Endodermal cell (in vitro differentiated cells): ENCODE data around the gene S1PR3. TPM values are rescaled to one million over a fixed set of nuclear protein-coding genes. Genes with fewer than 3 reads are reported as not detected.

ENCODE experiments used
- DNase-seq: peaks from one replicate; pipeline ENCODE4 v3.0.0-alpha.2; 2017
- H3K27ac ChIP-seq: 2 replicates; pipeline ENCODE4 v1.5.1; 2013; ENCODE audit warnings: mild to moderate bottlenecking, low read depth, low read length, moderate library complexity
- H3K27me3 ChIP-seq: 2 replicates; pipeline ENCODE4 v1.6.1; 2013; ENCODE audit warnings: mild to moderate bottlenecking, low read length, moderate library complexity; ENCODE audit not compliant: insufficient read depth, control insufficient read depth, poor library complexity, severe bottlenecking
- H3K36me3 ChIP-seq: 2 replicates; pipeline ENCODE4 v1.7.0; 2013; ENCODE audit warnings: mild to moderate bottlenecking, low read length, moderate library complexity; ENCODE audit not compliant: control insufficient read depth, insufficient read depth
- H3K4me1 ChIP-seq: one replicate; pipeline ENCODE4 v1.7.0; 2013; ENCODE audit warnings: low read length; ENCODE audit not compliant: control insufficient read depth, insufficient read depth
- H3K4me3 ChIP-seq: 2 replicates; pipeline ENCODE4 v1.5.1; 2013; ENCODE audit warnings: mild to moderate bottlenecking, low read length, moderate library complexity
- H3K9ac ChIP-seq: 2 replicates; pipeline ENCODE4 v1.6.1; 2013; ENCODE audit warnings: mild to moderate bottlenecking, low read length, moderate library complexity; ENCODE audit not compliant: poor library complexity, severe bottlenecking; ENCODE audit errors: extremely low read depth
- H3K9me3 ChIP-seq: 2 replicates; pipeline ENCODE4 v1.6.1; 2013; ENCODE audit warnings: mild to moderate bottlenecking, low read length, moderate library complexity; ENCODE audit not compliant: control insufficient read depth
- H3K27ac Mint-ChIP-seq: 2 replicates; pipeline ENCODE4 v1.8.0; 2020; ENCODE audit warnings: mixed read lengths
- H3K27me3 Mint-ChIP-seq: 2 replicates; pipeline ENCODE4 v1.8.0; 2021; ENCODE audit warnings: mild to moderate bottlenecking, mixed read lengths; ENCODE audit not compliant: insufficient read depth
- H3K36me3 Mint-ChIP-seq: 2 replicates; pipeline ENCODE4 v1.8.0; 2020; ENCODE audit warnings: low read depth, mixed read lengths
- H3K4me1 Mint-ChIP-seq: 2 replicates; pipeline ENCODE4 v1.8.0; 2020; ENCODE audit warnings: mixed read lengths
- H3K4me3 Mint-ChIP-seq: 2 replicates; pipeline ENCODE4 v1.8.0; 2020; ENCODE audit warnings: mild to moderate bottlenecking, moderate library complexity, mixed read lengths
- H3K9me3 Mint-ChIP-seq: 2 replicates; pipeline ENCODE4 v1.8.0; 2020; ENCODE audit warnings: mild to moderate bottlenecking, mixed read lengths
- CTCF ChIP-seq: fragments of 200-600 bp; sonication (generic); conservative IDR thresholded peaks from 2 replicates; pipeline ENCODE4 v1.5.0; 2021; ENCODE audit warnings: antibody characterized with exemption, mild to moderate bottlenecking
- WGBS, 2 experiments: methylation state at CpG; one replicate each; pipeline versions ENCODE4 v1.1.5 to v1.1.7; 2013; ENCODE audit warnings: missing lambda C conversion rate in 2 of 2, mixed read lengths in 1 of 2; ENCODE audit not compliant: insufficient coverage in 1 of 2, insufficient read length in 1 of 2; 5-methylcytosine and 5-hydroxymethylcytosine counted together
- total RNA-seq, 2 donors: library from RNA; stranded (reverse); fragmentation: NEBNext Ultra II Directional in 1 of 2; extraction: Animal tissue kit (Norgen Biotek cat#: 25700) in 1 of 2; gene quantifications; 2 replicates in 1 of 2; 3 replicates in 1 of 2; pipeline ENCODE4 v1.2.1, GENCODE V29; 2021

S1PR3 gene
- total RNA-seq, 2 donors from 2014 or later = 53.6 to 95.2 TPM

DNA sequence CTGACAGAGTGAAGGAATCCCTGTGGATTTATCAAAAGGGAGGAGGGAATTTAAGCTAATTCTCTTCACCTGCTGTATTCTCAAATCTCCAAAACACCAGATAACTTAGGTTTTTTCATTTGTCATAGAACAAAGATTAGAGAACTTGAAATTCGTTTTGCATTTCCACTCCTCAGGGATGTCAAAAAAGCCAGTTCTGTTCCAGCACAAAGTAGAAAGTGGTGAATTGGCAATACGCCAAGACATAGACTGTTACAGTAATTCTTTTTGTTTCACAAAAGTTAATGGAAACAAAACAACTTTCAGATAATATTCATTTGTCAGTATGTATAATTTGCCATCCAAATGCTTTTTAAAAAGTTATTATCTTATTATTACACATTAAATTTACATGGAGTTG is 15.0 kb downstream of the S1PR3 start:
- Mint-ChIP-seq H3K9me3 (no peaks in the 10 kb centered on the region), H3K36me3 (peaks cover 34% of the 10 kb centered on the region), H3K27me3 (no peaks in the 10 kb centered on the region), H3K4me3 (no peak overlapping the region), H3K4me1 (peaks cover 4% of the 10 kb centered on the region), H3K27ac (no peak overlapping the region)
- no peaks in the 10 kb centered on the region for H3K9me3 ChIP-seq
- no peak overlapping the region for H3K9ac ChIP-seq
- peaks cover 2% of the 10 kb centered on the region for H3K4me1 ChIP-seq
- peaks cover 39% of the 10 kb centered on the region for H3K36me3 ChIP-seq
- no peaks in the 10 kb centered on the region for H3K27me3 ChIP-seq
- WGBS, 2 experiments = 90% methylated on average over 2 of the region's 2 CpGs; no CpG with 5 or more reads in 1 of the 2 experiments
- no peak overlapping the region for H3K4me3 ChIP-seq
- H3K27ac ChIP-seq = no peak overlapping the region
- no peak for TF ChIP-seq CTCF
- DNase-seq = no peak

GRCh38 chr9:89006996-89007967 is 16.0 kb downstream of the S1PR3 start:
- no peak overlapping the region for H3K27ac Mint-ChIP-seq
- no peak overlapping the region for H3K27ac ChIP-seq
- peaks cover 29% of the 10 kb centered on the region for H3K36me3 ChIP-seq
- H3K4me3 ChIP-seq = no peak overlapping the region
- H3K4me1 ChIP-seq = no peaks in the 10 kb centered on the region
- DNase-seq = no peak
- no peaks in the 10 kb centered on the region for H3K9me3 Mint-ChIP-seq
- H3K4me3 Mint-ChIP-seq = no peak overlapping the region
- H3K9me3 ChIP-seq = no peaks in the 10 kb centered on the region
- WGBS, 2 experiments = 86 to 97% methylated on average over 4 to 9 of the region's 9 CpGs
- peaks cover 8% of the 10 kb centered on the region for H3K4me1 Mint-ChIP-seq
- TF ChIP-seq CTCF = no peak
- H3K36me3 Mint-ChIP-seq = peaks cover 24% of the 10 kb centered on the region
- H3K9ac ChIP-seq = no peak overlapping the region
- H3K27me3 Mint-ChIP-seq = no peaks in the 10 kb centered on the region
- H3K27me3 ChIP-seq = no peaks in the 10 kb centered on the region

- no peaks in the 10 kb centered on the region for H3K9me3 ChIP-seq
- Mint-ChIP-seq H3K9me3 (no peaks in the 10 kb centered on the region), H3K27me3 (no peaks in the 10 kb centered on the region), H3K4me3 (no peak overlapping the region), H3K36me3 (peaks cover 15% of the 10 kb centered on the region), H3K4me1 (peaks cover 11% of the 10 kb centered on the region), H3K27ac (no peak overlapping the region)
- TF ChIP-seq CTCF = no peak
- H3K4me3 ChIP-seq = no peak overlapping the region
- no peak for DNase-seq
- 81 to 82% methylated on average over 8 of the region's 9 CpGs for WGBS, 2 experiments
- no peak overlapping the region for H3K27ac ChIP-seq
- H3K9ac ChIP-seq = no peak overlapping the region
- no peaks in the 10 kb centered on the region for H3K4me1 ChIP-seq
- peaks cover 20% of the 10 kb centered on the region for H3K36me3 ChIP-seq
- H3K27me3 ChIP-seq = no peaks in the 10 kb centered on the region
These were observed 16.9 kb downstream of the S1PR3 start for GRCh38 chr9:89008055-89008743.
